ENCODE data around the gene SMOC1.

Gene SMOC1, protein sequence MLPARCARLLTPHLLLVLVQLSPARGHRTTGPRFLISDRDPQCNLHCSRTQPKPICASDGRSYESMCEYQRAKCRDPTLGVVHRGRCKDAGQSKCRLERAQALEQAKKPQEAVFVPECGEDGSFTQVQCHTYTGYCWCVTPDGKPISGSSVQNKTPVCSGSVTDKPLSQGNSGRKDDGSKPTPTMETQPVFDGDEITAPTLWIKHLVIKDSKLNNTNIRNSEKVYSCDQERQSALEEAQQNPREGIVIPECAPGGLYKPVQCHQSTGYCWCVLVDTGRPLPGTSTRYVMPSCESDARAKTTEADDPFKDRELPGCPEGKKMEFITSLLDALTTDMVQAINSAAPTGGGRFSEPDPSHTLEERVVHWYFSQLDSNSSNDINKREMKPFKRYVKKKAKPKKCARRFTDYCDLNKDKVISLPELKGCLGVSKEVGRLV

DNA sequence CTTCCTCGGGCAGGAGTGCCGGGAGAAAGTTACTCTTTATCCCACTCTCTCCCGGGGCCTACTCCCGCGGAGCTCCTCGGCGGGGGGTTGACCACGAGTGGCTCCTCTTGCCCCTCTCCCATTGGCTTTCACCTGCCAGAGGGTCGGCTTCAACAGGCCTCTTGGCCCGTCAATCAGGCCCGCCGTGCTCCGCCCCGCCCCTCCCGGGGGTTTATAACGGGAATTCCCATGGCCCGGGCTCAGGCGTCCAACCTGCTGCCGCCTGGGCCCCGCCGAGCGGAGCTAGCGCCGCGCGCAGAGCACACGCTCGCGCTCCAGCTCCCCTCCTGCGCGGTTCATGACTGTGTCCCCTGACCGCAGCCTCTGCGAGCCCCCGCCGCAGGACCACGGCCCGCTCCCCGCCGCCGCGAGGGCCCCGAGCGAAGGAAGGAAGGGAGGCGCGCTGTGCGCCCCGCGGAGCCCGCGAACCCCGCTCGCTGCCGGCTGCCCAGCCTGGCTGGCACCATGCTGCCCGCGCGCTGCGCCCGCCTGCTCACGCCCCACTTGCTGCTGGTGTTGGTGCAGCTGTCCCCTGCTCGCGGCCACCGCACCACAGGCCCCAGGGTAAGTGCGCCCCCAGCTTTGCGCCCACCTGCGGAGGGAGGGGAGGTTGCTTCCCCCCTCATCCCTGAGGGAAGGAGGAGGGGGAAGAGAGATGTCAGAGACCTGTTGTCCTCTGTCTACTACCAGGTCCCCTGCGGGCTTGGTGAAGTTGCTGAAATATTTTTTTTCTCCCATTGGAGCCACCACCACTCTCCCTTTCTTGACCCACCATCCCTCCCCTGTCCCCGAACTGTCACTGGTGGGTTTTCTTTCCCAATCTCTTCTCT, at the start of gene SMOC1:
Gene SMOC1 (plus strand): TSS at position 242 of the 869 bp plus-strand sequence. CDS start 263 bp downstream, at position 505.
- peak within 1 kb of the TSS; percentile 53 for H3K4me3 ChIP-seq (ENCODE audit: low read depth, low read length)

DNA sequence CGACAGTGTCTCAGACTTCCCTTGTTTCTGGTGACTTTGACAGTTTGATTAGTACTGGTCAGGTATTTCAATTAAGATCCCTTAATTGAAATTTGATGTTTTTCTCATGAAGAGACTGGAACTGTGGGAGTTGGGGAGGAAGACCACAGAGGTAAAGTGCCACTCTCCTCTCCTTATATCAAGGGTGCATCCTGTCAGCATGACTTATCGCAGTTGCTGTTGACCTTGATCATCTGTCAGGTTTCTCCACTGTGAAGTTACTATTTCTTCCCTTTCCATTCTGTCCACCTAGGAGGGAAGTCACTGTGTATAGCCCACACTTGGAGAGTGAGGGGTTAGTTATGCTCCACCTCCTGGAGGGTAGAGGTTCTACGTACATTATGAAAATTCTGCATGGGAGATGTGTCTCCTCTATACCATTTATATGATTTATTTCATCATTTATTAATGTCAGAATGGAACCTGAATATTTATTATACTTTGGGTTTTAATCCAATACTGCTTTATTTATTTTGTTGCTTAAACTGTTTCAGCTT, 40.3 kb upstream of the SMOC1 start:
- no peak overlapping the region for H3K4me3 ChIP-seq (ENCODE audit: low read depth, low read length)

DNA sequence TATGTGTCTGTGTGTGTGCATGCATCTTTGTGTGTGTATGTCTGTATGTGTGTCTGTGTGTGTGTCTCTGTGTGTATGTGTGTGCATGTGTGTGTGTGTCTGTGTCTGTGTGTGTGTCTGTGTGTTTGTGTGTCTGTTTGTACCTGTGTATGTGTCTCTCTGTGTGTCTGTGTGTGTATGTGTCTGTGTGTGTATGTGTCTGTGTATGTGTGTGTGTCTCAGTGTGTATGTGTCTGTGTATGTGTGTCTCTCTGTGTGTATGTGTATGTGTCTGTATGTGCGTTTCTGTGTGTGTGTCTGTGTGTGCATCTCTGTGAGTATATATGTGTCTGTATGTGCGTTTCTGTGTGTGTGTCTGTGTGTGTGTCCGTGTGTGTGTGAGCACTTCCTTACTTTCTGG, 39.6 kb upstream of the SMOC1 start:
- no peak overlapping the region for H3K4me3 ChIP-seq (ENCODE audit: low read depth, low read length)

DNA sequence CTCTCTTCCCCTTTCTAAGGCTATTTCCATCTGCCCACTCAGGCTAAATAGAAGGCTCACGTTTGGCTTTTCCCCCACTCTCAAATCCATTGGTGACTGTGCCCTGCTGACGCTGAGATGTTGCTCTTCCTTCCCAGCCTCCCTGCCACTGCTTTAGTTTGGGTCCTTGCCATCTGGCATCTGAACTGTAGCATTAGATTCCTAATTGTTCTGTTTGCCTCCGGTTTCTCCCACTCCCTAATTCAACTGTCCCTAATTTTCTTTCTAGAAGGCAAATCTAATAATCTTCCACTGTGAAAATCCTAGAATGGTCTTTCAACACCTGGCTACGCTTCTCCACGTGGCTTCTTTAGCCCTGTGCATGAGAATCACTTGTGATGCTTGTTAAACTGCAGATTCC, 37.6 kb upstream of the SMOC1 start:
- no peak overlapping the region for H3K4me3 ChIP-seq (ENCODE audit: low read depth, low read length)

DNA sequence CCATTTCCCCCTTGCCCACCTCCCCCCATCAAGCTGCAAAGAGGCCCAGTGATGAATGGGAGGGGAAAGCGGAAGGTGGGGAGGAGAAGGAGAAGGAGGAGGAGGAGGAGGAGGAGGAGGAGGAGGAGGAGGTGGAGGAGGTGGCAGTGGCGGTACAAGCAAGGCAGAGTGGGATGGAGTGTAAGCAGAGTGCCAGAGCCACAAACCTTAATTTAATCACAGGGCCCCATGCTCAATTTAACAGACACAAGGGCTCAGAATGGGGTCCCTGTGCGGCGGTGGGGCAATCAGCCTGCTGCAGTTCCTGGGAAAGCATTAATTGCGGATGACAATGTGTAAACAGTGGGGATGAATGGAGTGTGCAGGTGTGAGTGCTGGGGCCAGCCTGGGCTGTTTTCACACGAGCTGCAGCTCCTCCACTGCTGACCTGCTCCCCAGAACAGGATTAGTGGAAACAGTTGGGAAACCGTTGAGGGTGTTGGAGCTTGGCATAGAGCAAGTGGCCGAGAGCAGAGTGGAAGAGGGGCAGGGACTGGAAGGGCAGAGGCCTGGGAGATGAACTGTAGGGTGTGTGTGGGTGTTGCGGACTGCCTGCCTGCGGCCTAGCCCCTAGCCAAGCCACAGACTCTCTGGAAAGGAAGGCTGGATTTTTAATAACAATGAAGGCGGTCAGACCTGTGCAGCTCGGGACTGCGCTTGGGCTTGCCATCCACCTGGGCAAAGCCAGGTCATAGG, 36.4 kb upstream of the SMOC1 start:
- H3K4me3 ChIP-seq (ENCODE audit: low read depth, low read length) = no peak overlapping the region

DNA sequence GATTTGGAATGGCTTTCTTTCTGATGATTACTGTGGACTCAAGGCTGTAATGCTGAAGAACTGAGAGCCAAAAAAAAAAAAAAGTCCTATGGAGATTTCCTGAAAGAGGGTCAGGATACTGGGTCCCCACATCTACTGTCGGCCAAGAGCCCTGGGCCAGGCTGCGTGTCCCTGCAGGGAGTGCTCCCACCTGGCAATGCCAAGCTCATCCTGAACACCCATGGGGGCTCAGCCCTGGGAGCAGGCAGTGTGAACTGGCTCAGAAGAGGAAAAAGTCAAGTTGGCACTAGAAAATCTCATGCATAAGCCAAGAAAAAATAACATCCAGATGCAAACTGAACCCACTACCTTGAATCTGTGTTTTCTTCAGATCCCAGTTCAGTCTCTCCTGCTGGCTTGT, 35.0 kb upstream of the SMOC1 start:
- H3K4me3 ChIP-seq (ENCODE audit: low read depth, low read length) = no peak overlapping the region

DNA sequence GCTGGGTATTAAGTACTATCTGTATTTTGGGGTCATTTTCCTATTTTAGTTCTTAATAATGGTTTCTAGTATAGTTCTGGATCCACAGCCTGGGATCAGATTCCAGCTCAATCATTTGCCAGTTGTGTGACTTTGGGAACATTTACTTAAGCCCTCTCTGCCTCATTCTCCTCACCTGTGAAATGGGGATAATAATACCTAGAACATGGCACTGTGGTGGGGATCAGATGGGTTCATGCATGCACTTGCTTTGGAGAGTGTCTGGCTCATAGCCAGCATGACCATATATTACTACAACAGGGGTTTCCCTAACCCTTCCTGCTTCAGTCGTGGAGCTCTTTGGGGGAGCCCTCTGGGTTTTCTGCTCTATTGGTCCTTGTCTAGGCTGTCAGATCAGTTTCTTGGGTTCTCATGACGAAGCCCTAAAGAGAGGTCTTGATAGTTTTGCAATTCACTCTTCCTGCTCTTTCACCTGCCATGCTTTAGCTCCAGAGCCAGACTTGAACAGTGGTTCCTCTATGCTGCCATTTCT, 34.1 kb upstream of the SMOC1 start:
- no peak overlapping the region for H3K4me3 ChIP-seq (ENCODE audit: low read depth, low read length)

DNA sequence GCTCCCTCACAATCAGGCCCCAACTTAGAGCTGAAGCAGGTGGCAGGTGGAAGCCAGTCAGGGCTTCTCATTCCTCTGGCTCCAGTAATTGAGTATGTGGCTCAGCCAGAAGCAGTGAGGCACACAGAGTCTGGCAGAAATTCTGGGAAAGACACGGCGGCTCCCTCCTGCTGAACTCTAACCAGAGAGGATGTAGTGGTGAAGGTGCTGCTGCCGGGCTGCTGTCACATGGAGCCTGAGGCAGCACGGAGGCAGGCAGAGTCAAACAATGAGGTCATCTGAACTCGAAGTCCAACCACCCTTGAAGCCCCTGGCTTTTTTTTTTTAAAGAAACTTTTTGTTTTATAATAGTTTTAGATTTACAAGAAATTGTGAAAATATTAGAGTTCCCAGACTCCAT, 33.4 kb upstream of the SMOC1 start:
- no peak overlapping the region for H3K4me3 ChIP-seq (ENCODE audit: low read depth, low read length)

DNA sequence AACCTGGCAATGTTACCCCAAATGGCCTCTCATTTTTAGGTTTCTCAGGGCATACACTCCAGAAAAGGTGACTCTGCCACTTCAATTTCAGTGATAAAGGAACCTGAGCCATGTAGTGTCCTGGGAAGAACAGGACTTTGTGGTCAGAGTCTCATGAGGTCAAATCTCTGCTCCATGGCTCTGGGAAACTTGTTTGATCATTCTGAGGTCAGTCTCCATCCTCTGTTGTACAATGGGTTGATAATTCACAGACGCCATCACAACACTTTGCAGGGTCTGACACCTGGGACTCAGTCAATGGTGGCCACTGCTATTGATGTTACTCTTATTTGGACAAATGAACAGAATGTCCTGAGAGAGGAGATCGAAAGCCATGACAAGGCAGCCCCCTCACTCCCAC, 31.1 kb upstream of the SMOC1 start:
- no peak overlapping the region for H3K4me3 ChIP-seq (ENCODE audit: low read depth, low read length)

DNA sequence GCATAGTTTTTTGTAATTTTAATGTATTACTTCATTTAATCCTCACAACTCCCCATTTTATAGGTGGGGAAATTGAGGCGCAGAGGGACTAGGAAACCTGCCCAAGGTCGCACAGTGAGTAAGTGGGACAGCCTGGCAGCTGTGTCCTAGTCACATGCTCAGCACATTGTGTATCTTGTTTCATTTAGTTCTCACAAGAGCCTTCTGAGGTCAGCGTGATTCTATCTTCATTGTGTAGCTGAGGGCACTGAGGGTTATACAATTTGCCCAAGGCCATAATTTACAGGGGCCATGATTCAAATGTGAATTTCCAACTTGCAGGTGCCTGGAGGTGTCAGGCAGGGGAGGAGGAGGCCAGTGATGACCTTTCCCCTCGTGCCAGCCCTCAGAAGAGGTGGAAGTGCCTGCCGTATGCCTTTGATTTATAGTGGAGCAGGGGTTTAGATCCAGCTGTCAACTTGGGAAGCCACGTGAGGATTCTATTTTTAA, 30.3 kb upstream of the SMOC1 start:
- no peak overlapping the region for H3K4me3 ChIP-seq (ENCODE audit: low read depth, low read length)

DNA sequence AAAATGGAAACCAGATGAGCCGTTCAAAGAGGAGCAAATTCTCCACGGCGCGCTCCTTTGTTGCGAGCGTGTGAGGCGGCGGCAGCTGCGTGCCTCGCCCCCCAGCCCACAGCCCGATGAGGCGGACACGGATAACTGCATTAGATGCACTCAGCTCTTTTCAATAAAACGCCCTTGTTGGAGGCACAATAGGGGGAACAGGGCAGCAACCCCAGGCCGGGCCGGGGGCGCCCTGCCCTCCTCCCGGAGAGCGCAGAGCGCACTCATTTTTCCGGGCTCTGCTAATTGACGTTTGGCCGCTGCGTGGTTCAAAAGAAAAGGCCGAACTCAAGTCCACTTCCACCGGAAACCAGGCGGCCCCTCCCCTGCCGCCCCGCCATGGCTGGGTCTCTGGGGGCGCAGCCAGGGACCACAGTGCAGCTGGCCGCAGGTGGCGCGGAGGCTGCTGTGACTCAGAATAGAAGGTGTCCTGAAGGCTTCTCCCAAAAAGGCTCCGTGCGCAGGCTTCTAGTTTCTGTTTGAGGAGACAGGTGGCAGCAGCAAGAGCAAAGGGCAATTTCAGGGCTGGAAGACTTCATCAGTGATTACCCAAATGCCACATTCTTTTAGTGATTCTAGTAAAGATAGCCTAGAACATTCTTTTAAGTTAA, 29.0 kb upstream of the SMOC1 start:
- H3K4me3 ChIP-seq (ENCODE audit: low read depth, low read length) = no peak overlapping the region

DNA sequence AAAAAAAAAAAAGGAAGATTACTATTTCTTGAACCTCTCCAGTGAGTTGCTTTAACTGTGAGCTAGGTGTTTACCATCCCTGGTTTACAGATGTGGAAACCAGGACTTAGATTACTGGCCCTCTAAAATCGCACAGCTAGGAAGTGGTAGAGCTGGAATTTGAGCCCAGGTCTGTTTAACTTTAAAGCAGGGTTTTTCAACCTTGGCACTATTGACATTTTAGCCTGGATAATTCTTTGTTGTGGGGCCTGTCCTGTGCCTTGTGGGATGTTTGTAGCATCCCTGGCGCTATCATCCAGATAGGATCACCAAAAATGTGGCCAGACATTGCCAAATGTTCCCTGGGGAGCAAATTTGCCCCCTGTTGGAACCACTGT, 28.5 kb upstream of the SMOC1 start:
- H3K4me3 ChIP-seq (ENCODE audit: low read depth, low read length) = no peak overlapping the region

DNA sequence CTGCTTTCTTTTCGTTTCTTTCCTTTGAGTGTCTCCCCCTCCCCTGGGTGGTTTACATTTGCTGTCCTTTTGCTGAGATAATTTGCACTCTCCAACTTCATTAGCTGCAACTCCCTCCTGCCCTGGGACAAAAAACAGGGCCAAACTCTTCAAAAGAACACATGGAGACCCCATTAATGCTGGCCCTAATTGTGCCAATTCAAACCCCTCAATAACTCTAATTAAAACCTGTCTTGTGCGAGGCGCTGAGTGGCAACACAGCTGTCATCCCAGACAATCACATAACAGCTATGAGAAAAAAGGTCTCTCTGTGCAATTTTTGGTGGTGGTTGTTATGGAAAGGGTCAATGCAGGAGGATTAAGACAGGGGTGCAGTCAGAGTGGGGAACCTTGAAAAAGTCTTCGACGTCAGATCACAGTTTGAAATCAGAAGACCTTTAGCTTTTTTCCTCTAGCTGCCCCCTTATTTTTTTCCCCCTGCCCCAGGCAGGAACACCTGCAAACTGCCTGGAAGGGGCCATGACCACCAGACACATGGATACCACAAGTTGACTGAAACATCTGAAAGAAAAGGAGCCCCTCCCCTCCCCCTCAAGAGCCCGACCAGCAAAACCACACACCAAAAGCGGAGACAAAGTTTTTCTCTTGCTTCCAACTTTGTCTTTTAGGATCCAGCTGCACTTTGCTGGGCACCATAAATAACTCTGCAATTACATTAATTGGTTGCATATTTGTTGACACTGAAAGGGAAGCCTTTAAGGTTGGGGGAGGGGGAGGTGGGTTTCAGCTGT, 26.5 kb upstream of the SMOC1 start:
- no peak overlapping the region for H3K4me3 ChIP-seq (ENCODE audit: low read depth, low read length)

DNA sequence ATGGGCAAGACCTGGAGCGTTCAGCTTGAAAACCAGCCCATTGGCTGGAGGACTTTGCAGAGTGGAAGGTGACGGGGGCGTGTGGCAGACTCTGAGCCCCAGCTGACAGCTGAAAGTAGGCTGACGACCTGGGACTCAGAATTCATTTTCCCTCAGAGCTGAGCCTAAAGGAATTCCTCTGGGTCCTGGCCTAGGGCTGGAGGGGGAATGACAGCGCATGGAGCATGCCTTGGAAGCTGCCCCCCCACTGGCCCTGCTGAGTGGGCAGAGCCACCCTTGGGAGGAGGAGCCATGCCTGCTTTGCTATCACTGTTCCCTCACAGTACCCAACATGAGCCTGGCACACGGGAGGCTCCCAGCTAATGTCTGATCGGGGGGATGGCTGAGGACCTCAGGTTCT, 25.4 kb upstream of the SMOC1 start:
- no peak overlapping the region for H3K4me3 ChIP-seq (ENCODE audit: low read depth, low read length)

DNA sequence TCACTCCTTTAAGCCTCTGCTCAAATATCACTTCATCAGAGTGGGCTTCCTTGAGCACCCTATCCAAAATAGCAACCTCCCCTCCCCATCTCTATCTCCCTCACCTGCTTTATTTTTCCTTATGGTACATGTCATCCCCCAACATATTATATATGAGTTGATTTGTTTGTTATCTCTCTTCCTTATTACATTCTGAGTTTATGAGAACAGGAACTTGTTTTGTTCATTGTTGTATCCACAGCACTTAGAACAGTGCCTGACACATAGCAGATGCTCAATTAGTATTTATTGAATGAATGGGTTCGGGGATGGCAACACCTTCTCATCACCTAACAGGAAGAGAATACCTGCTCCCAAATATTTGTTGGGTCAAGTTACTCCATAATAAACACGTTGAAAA, 24.6 kb upstream of the SMOC1 start:
- H3K4me3 ChIP-seq (ENCODE audit: low read depth, low read length) = no peak overlapping the region

DNA sequence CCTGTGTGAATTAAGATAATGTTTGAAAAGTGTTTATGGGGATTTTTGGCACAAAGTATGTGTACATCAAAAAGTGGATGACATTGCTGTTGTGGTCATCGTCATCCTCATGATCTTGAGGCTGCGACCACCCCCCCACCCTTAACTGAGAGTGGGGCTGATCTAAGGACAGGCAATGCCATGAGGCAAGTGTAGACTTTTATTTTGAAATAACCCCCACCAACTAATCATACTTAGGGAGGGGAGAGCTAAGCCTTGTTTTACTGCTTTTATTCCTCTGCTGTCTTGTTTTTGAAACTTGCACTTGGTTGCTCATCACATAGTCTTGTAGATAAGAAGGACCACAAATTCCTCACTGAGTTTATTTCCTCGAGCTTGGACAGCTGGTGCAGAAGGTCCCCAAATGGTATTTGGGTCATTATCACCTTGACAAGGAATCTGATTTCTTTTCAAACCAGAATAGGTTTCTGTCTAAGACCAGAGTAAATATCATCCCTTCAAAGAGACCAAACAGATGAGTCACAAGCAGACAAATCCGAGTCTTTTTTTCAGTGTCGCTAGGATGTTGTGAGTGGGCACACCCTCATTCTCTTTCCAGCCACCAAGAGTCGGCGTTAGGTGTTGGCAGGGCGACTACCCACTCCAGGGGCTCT, 23.9 kb upstream of the SMOC1 start:
- no peak overlapping the region for H3K4me3 ChIP-seq (ENCODE audit: low read depth, low read length)

DNA sequence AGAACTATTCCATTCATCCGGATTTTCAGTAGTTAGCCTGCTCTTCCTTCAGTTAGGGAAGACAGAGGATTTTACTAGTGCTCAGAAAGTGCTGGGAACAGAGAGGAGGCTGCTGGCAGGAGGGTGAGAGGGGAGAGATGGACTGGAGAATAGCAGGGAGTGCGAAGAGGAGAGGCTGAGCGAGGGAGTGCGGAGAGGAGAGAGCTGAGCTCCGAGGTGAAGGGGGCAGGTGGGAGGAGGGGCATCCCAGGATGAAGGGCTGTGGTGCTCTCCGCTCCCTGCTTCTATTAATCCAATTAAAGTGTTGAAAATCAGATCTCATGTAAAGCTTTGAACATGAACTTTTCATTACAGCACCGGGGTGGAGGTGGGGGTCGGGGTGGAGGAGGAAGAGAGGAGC, 20.4 kb upstream of the SMOC1 start:
- H3K4me3 ChIP-seq (ENCODE audit: low read depth, low read length) = no peak overlapping the region

DNA sequence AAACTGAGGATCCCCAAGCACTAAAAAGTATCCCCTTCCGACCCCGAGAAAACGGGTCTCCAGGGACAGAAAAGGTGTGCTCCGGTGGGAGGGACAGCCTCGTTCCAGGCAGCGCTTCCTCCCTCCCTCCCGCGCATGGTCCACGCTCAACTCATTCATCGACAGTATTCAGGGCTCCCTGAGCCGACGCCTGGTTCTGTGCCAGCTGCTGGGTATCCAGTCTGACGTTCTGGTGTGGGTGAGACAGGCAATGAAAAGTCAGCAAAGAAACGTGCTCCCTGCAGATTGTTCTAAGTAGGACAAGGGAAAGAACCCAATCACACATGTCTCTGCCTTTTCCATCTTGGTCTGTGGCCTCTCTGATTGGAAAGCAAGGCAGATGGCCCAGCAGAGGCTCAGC, 19.6 kb upstream of the SMOC1 start:
- H3K4me3 ChIP-seq (ENCODE audit: low read depth, low read length) = no peak overlapping the region

DNA sequence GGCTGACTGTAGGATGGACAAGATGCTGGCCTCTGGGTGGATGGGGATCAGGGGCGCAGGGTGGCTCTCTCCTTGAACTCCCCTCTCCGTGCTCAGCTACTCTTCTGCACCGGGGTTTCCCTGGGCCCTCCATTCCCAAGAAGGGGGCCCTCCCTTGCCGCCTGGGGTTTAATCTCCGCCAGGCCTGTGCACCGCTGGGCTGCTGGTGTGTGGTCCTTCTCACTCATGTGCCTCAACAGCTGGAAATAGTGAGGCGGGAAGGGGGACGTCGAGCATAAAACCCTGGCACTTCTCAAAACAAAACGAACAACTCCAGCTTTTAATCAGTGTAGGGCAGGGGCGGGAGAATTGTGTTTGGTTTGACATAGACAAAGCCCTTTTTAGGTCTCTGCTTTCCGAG, 19.0 kb upstream of the SMOC1 start:
- H3K4me3 ChIP-seq (ENCODE audit: low read depth, low read length) = no peak overlapping the region
